ENCODE data around the gene ADCY3.
A peak's percentile ranks its signal among the peaks of the same experiment; 100 is the strongest.
"Not testable (repeated sequence)": the region's sequence is repeated elsewhere in the genome, so short reads cannot be mapped to it uniquely, and the experiment has no call there.

Gene ADCY3

GRCh38 chr2:24809316-24810007 is 110.6 kb downstream of the ADCY3 start:
- no peak overlapping the region for H3K9ac ChIP-seq (ENCODE audit: low read length)
- H3K79me2 ChIP-seq (ENCODE audit: insufficient read depth, low read length) = peaks cover 66% of the 10 kb centered on the region
- H2AFZ ChIP-seq (ENCODE audit: low read length) = no peak overlapping the region
- H3K9me2 ChIP-seq (ENCODE audit: low read depth, low read length) = no peaks in the 10 kb centered on the region
- H3K9me3 ChIP-seq (ENCODE audit: low read length) = no peaks in the 10 kb centered on the region
- H3F3A ChIP-seq (ENCODE audit: insufficient read depth, low read length) = no peaks in the 10 kb centered on the region
- TF ChIP-seq EZH2 (IDR thresholded peaks at IDR 0.05; ENCODE audit: borderline replicate concordance, low read length) = no peak
- no peak for TF ChIP-seq CTCF (IDR thresholded peaks at IDR 0.05; ENCODE audit: low read length)
- H4K20me1 ChIP-seq (ENCODE audit: insufficient read depth, low read length) = no peaks in the 10 kb centered on the region
- no peak overlapping the region for H3K4me3 ChIP-seq (ENCODE audit: low read depth, low read length, poor library complexity, severe bottlenecking)
- H3K27ac ChIP-seq (ENCODE audit: low read depth, low read length, poor library complexity, severe bottlenecking) = no peak overlapping the region
- H3K4me1 ChIP-seq (ENCODE audit: insufficient read depth, low read length, severe bottlenecking) = peaks cover 7% of the 10 kb centered on the region
- no peak overlapping the region for H3K4me2 ChIP-seq (ENCODE audit: low read length)
- no peaks in the 10 kb centered on the region for H3K27me3 ChIP-seq (ENCODE audit: insufficient read depth, low read length)
- peaks cover 48% of the 10 kb centered on the region for H3K36me3 ChIP-seq (ENCODE audit: insufficient read depth, low read length)

- Histone ChIP-seq H3K9me3 (ENCODE audit: low read length) (no peaks in the 10 kb centered on the region), H3K4me3 (ENCODE audit: low read depth, low read length, poor library complexity, severe bottlenecking) (no peak overlapping the region), H3F3A (ENCODE audit: insufficient read depth, low read length) (no peaks in the 10 kb centered on the region), H3K79me2 (ENCODE audit: insufficient read depth, low read length) (peaks cover 44% of the 10 kb centered on the region), H3K27ac (ENCODE audit: low read depth, low read length, poor library complexity, severe bottlenecking) (peak overlapping the region; percentile 26), H2AFZ (ENCODE audit: low read length) (no peak overlapping the region), H3K4me1 (ENCODE audit: insufficient read depth, low read length, severe bottlenecking) (peaks cover 7% of the 10 kb centered on the region), H3K9ac (ENCODE audit: low read length) (no peak overlapping the region), H3K27me3 (ENCODE audit: insufficient read depth, low read length) (no peaks in the 10 kb centered on the region), H3K4me2 (ENCODE audit: low read length) (no peak overlapping the region), H4K20me1 (ENCODE audit: insufficient read depth, low read length) (no peaks in the 10 kb centered on the region), H3K36me3 (ENCODE audit: insufficient read depth, low read length) (peaks cover 36% of the 10 kb centered on the region), H3K9me2 (ENCODE audit: low read depth, low read length) (no peaks in the 10 kb centered on the region)
- TF ChIP-seq EZH2 (IDR thresholded peaks at IDR 0.05; ENCODE audit: borderline replicate concordance, low read length) = no peak
- no peak for TF ChIP-seq CTCF (IDR thresholded peaks at IDR 0.05; ENCODE audit: low read length)
Measured at GRCh38 chr2:24806661-24807036, 113.4 kb downstream of the ADCY3 start.

DNA sequence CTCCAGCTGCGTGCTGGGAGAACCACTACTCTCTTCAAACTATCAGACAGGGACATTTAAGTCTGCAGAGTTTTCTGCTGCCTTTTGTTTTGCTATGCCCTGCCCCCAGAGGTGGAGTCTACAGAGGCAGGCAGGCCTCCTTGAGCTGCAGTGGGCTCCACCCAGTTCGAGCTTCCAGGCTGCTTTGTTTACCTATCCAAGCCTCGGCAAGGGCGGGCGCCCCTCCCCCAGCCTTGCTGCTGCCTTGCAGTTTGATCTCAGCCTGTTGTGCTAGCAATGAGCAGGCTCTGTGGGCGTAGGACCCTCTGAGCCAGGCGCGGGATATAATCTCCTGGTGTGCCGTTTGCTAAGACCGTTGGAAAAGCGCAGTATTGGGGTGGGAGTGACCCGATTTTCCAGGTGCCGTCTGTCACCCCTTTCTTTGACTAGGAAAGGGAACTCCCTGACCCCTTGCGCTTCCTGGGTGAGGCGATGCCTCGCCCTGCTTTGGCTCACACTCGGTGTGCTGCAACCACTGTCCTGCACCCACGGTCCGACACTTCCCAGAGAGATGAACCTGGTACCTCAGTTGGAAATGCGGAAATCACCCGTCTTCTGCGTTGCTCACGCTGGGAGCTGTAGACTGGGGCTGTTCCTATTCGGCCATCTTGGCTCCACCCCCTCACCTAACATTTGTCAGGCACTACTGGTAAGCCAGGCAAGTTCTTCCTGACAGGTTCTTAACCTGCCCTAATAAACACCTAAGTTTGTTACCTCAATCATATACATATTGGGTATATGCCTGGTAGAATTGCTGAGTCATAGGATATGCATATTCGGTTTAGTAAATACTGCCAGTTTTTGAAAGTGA is 114.0 kb downstream of the ADCY3 start:
- H3K4me3 ChIP-seq (ENCODE audit: low read depth, low read length, poor library complexity, severe bottlenecking); H3K4me1 ChIP-seq (ENCODE audit: insufficient read depth, low read length, severe bottlenecking); H3K9ac ChIP-seq (ENCODE audit: low read length); H3K9me3 ChIP-seq (ENCODE audit: low read length); H3F3A ChIP-seq (ENCODE audit: insufficient read depth, low read length); H2AFZ ChIP-seq (ENCODE audit: low read length); H3K4me2 ChIP-seq (ENCODE audit: low read length); H3K27me3 ChIP-seq (ENCODE audit: insufficient read depth, low read length); H3K9me2 ChIP-seq (ENCODE audit: low read depth, low read length); H4K20me1 ChIP-seq (ENCODE audit: insufficient read depth, low read length): not testable (repeated sequence)
- peak overlapping the region; percentile 26 for H3K27ac ChIP-seq (ENCODE audit: low read depth, low read length, poor library complexity, severe bottlenecking)
- H3K79me2 ChIP-seq (ENCODE audit: insufficient read depth, low read length) = peaks cover 43% of the 10 kb centered on the region
- H3K36me3 ChIP-seq (ENCODE audit: insufficient read depth, low read length) = peaks cover 38% of the 10 kb centered on the region

DNA sequence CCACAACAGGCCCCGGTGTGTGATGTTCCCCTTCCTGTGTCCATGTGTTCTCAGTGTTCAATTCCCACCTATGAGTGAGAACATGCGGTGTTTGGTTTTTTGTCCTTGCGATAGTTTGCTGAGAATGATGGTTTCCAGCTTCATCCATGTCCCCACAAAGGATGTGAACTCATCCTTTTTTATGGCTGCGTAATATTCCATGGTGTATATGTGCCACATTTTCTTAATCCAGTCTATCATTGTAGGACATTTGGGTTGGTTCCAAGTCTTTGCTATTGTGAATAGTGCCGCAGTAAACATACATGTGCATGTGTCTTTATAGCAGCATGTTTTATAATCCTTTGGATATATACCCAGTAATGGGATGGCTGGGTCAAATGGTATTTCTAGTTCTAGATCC is 119.5 kb downstream of the ADCY3 start:
- H3K9me2 ChIP-seq (ENCODE audit: low read depth, low read length); H4K20me1 ChIP-seq (ENCODE audit: insufficient read depth, low read length); H3K4me1 ChIP-seq (ENCODE audit: insufficient read depth, low read length, severe bottlenecking); H3K9ac ChIP-seq (ENCODE audit: low read length); H3K4me3 ChIP-seq (ENCODE audit: low read depth, low read length, poor library complexity, severe bottlenecking); H3K27ac ChIP-seq (ENCODE audit: low read depth, low read length, poor library complexity, severe bottlenecking); H3K4me2 ChIP-seq (ENCODE audit: low read length); H3K9me3 ChIP-seq (ENCODE audit: low read length); H3F3A ChIP-seq (ENCODE audit: insufficient read depth, low read length); H2AFZ ChIP-seq (ENCODE audit: low read length); H3K27me3 ChIP-seq (ENCODE audit: insufficient read depth, low read length): not testable (repeated sequence)
- H3K79me2 ChIP-seq (ENCODE audit: insufficient read depth, low read length) = peaks cover 27% of the 10 kb centered on the region
- H3K36me3 ChIP-seq (ENCODE audit: insufficient read depth, low read length) = peaks cover 54% of the 10 kb centered on the region

Measured in OCI-LY1 (cell line).